ENCODE measurements around the gene MRPL16.
"Not testable (repeated sequence)": the region's sequence is repeated elsewhere in the genome, so short reads cannot be mapped to it uniquely, and the experiment has no call there.

The MRPL16 gene

DNA sequence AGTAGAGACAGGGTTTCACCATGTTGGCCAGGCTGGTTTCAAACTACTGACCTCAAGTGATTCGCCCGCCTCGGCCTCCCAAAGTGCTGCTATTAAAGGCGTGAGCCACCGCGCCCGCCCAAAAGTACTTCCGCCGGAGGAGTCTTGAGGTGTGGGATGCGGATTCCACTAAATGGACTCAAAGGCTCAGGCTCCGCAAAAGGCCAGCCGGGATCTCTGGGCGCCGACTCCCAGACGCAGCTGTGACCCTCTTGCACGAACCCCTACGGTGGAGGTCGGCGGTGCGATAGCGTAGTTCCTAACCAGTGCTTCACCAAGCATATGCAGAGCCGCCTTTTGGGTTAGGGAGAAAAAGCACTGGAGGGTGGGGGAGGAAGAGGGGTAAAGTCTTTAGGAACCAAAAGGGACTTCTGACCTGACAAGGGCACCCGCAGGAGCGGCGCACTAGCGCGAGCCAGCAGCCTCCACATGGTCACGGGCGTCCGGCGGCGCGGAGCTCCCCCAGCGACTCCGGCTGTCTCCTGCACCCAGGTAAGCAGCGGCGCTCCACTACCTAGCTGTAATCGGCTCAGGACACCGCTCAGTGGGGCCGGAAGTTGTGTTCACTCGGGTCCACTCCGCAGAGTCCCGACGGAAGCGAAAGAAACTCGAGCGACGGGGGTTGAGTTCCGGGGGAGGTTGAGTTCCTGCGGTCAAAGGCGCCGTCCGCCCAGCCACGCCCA lies at the start of gene MRPL16:
Gene MRPL16 (minus strand): TSS at position 590 of the 722 bp plus-strand sequence. CDS start 120 bp downstream, at position 470.
- peak; percentile 77 for DNase-seq (ENCODE audit: low read depth)

DNA sequence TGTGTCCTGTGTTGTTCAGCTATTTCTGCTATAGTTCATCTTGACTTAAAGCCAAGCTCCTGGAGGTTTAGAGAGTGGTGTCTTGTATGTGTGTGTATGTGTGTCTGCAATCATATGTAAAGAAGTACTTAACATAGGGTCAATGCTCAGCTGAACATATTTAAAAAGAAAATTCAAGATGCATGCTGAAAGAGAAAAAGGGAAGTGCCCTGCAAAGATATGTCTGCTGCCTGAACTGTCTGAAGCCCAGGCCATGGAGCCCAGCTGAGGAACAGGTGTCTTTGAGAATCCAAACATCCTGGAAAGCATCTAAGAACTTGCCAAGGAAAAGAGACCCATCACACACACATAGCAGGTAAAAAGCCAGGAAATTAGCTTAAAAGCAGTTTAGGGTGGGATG lies 49.1 kb upstream of the MRPL16 start:
- no peak for DNase-seq (ENCODE audit: low read depth)

DNA sequence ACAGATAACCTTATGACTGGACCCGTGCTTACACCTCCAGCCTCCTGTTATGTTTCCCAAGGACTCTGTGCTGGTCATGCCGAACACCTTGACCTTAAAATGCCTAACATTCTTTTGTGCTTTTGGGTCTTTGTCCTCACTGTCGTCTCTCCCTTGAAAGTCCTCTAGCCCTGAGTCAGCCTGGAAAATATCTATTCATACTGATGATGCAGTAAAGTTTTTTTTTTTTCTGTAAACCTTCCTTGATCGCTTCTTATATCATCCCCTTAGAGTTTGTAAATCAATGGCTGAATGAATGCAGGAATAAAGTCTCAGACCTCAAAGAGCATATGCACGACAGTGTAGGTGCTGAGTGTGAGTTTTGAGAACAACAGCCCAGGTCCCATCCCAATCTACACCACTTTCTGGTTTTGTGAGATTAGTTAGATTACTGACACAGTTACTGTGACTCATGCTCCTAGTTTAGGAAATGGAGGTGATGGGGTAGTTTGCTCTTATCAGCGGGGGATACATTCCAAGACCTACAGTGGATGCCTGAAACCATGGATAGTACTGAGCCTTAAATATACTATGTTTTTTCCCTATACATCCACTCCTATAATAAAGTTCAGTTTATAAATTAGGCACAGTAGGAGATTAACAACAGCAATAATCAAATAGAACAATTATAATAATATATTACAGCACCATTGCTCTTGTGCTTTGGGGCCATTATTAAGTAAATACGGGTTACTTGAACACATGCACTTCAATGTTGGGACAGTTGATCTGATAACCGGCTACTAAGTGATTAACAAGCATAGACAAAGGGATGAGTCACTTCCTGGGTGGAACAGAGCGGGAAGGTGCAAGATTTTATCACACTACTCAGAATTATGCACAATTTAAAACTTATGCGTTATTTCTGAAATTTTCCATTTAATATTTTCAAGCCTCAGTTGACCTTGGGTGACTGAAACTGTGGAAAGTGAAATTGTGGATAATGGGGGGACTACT lies 47.2 kb upstream of the MRPL16 start:
- DNase-seq (ENCODE audit: low read depth), result peak; percentile 4

DNA sequence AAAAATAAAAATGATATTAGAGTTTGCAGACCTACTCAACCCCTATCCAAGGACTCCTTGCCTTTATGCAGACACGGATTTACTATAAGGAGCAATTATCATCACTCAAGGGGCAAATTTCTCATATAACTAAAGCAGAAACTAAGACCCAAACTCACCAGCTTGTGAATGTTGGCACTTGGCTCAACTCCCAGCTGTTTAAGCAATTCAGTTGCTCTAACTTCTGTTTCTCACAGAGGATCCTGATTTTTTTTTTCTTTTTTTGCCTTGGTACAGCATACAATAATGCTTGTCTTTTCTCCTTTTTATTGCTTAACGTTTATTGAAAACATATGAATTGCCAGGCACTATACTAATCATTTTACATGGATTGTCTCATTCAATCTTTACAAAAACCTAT lies 44.3 kb upstream of the MRPL16 start:
- no peak for DNase-seq (ENCODE audit: low read depth)

DNA sequence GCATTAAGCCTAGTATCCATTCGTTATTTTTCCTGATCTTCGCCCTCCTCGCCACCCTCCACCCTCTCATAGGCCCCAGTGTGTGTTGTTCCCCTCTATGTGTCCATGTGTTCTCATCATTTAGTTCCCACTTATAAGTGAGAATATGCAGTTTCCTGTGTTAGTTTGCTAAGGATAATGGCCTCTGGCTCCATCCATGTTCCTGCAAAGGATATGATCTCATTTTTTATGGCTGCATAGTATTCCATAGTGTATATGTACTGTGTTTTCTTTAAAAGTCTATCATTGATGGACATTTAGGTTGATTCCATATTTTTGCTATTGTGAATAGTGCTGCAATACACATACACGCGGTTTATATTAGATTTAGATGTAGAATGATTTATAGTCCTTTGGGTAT lies 40.8 kb upstream of the MRPL16 start:
- DNase-seq (ENCODE audit: low read depth), result not testable (repeated sequence)

DNA sequence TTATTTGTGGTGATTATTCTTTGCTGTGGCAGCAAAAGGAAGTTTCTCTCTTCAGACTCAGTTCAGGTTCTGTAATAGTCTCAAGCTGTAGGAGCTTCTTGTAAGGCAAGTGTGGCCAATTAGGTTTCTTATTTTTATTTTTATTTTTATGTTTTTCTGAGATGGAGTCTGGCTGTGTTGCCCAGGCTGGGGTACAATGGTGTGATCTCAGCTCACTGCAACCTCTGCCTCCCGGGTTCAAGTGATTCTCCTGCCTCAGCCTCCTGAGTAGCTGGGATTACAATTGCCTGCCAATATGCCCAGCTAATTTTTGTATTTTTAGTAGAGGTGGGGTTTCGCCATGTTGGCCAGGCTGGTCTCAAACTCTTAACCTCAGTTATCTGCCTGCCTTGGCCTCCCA lies 39.0 kb upstream of the MRPL16 start:
- not testable (repeated sequence) for DNase-seq (ENCODE audit: low read depth)

DNA sequence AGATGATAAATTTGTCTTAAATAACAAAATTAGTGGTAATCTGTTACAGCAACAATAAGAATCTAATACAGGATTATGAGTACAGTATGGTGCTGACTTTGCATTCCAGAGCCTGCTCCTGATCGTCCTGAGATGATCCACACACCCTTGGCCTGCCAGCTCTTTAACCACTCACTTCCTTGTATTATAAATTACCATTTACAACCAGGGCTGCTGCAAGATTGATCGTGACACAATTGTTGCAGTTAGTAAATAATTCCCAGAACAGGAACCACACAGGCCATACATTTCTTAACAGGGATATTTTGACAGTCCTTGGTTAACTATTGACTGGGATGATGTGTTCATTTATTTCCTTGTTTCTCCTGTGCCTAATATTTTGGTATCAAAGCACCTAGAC lies 38.6 kb upstream of the MRPL16 start:
- no peak for DNase-seq (ENCODE audit: low read depth)

DNA sequence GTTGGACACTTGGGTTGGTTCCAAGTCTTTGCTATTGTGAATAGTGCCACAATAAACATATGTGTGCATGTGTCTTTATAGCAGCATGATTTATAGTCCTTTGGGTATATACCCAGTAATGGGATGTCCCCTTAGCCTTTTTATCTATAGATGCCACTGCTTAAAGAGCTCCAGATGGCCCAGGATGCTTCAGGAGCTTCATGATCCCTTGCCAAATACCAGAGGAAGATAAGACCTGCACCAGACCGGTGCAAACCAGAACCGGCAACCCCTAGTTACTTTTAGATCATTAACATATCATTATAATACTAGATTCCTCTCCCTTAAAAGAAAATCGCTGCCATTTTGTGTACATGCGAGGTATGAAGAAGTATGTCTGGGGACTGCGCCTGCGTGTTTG lies 37.9 kb upstream of the MRPL16 start:
- DNase-seq (ENCODE audit: low read depth), result not testable (repeated sequence)

DNA sequence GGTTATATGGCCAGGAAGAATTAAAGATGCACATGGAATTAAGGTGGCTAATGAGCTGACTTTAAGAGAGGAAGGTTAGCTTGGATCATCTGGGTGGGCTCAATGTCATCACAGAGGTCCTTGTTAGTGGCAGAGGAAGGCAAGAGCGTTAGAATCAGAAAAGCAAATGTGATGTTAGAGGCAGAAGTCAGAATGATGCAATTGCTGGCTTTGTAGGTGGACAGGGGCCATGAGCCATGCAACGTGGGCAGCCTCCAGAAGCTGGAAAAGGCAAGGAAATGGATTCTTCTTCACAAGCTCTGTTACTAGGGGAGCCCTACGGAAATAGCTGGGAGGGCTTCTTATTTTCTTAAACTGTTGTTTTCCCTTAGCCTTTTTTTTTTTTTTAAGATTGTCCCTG lies 37.0 kb upstream of the MRPL16 start:
- DNase-seq (ENCODE audit: low read depth), result no peak

DNA sequence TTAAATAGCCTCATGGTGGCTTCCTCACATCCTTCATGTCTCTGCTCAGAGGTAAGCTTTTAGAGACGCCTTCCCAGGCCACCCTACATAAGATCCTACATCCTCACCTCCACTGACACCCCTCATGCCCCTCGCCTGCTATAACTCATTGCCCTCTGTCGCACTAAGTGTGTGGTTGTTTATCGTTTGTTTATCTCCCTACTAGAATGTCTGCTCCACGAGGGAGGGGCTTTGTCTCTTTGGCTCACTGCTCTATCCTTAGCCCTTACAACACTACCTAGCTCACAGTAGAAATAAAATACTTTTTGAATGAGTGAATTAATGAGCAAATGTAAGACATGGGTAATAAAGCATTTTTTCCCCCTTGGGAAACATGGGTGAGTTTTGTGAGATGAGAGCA lies 36.0 kb upstream of the MRPL16 start:
- DNase-seq (ENCODE audit: low read depth), result no peak

DNA sequence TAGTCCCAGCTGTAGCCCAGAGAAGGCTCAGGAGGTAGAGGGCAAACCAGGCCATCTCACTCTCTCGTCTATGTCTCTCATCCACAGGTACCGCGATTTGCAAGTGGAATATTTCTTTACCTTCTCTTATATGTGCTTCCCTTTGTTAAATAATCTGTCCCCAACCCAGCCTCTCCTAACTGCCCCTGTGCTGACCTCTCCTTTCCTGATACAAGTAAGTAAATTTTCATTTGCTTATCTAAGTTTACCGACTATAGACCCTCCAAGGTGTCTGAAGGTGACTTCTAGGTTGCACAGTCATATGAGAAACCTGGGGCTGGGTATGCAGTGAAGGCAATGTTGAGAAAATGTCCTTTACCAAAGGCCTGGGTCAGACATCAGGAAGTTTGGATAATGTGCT lies 34.8 kb upstream of the MRPL16 start, which contains the start of gene CBLIF:
Gene CBLIF (minus strand): TSS at position 101 of the 400 bp plus-strand sequence. CDS start 46 bp downstream, at position 55.
- no peak for DNase-seq (ENCODE audit: low read depth)

DNA sequence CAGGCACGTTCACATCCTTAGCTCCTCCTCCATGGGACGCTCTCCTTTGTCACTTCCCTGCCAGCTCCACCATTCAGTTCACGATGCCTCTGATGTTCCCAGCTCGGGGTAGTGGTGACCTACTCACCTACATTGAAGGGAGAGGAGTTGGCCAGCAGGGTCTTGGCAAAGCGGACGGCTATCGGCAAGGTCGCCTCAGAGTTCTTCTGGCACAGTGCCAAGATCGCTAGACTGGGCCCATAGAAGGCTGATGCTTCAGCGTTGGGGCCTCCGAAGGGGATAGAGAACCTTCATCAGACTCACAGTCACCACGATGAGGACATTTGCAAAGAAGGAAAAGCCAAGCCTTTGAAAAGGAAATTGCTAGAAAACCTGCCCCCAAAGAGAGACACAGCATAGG lies 31.7 kb upstream of the MRPL16 start:
- DNase-seq (ENCODE audit: low read depth), result no peak

DNA sequence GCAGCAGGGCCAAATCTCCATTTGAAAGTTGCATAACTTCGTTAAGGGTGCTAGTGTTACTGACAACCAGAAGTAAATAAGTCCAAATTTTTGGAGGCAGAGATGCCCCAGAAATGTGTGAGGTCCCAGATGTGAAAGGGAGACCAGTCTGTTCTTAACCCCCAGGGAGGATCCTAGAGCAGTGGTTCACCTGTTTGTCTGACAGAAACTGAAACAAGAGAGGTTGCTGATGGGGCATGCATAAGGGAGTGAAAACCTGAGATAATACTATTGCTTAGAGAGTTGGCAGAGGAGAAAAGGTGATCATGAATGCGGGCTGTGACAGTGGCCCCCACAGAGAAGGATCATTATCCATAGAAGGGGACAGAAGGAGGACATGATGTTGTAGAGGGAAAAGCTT lies 30.9 kb upstream of the MRPL16 start:
- DNase-seq (ENCODE audit: low read depth), result no peak

DNA sequence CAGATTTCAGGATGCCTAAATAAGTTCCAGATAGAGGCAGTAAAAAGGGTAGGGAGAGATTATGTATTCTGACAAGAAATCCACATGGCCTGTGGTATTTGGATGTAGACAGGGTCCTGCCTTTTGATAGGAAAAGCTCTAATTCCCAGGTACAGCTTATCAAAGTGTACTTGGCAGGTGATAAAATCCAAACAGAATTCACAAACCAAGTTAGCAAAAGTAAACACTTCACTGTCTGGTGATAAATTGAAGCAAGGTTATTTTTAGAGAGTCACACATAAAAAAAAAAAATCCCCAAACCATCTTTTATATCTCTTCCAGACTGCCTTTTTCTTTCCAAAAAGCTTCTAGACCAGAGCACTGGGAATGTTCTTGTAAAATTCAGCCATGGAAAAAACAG lies 29.0 kb upstream of the MRPL16 start:
- DNase-seq (ENCODE audit: low read depth), result no peak

DNA sequence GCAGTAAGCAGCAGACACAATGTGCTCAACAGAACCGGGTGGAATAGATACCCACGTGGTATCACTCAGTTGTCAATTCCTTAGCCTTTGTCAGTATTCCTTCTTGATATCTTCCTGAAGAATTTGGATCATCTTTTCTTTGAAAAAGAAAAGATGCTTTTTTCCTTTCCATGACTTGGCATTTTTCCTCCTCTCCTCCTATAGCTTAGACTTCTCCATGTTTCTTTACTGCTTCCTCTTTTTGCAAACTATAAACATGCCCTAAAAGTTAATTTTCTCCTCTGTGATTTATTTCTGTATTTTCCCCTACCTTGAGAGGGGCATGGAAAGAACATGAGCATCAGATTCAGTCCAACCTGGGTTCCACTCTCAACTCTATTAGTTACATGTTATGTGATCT lies 23.0 kb upstream of the MRPL16 start:
- DNase-seq (ENCODE audit: low read depth), result no peak

DNA sequence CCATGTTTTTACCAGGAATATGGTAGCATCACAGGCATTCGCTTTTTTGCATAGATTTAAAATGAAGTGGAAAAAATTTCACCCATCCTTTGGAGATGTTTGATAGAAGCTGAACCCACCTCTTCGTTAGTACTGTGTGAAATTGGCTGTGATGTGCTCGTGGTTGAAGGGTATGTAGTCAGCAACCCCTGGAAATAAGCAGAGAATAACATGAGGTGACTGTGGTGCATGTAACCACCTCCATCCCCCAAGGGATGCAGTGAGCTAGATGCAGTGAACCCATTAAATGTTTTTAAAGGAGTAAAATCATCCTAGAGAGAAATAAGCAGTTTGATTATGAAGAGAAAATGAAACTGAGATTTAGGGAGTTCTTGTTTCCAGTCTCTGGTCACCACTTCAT lies 18.8 kb upstream of the MRPL16 start:
- DNase-seq (ENCODE audit: low read depth), result no peak

DNA sequence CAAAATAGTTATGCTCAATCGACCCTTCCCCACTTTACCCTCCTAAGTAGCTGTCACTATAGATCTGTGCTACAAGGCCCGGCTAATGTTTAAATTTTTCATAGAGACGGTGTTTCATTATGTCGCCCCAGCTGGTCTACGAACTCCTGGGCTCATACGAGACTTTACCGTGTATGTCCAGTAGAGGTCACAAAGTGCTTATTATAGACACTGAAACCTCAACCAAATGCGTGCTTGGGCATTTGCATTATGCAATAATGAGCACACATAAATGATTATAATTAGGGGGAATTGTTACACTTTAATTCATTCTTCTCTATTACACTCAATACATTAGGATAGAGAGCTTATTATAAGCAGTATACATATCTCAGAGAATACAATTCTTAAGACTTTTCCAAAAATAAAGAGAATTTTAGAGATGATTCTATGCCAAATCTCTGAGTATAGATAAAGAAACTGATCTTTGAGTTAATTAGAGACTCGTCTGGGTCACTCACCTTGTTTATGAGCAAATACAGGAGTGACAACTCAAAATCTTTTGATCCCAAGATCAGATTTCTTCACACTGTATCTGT lies 12.5 kb upstream of the MRPL16 start:
- no peak for DNase-seq (ENCODE audit: low read depth)

DNA sequence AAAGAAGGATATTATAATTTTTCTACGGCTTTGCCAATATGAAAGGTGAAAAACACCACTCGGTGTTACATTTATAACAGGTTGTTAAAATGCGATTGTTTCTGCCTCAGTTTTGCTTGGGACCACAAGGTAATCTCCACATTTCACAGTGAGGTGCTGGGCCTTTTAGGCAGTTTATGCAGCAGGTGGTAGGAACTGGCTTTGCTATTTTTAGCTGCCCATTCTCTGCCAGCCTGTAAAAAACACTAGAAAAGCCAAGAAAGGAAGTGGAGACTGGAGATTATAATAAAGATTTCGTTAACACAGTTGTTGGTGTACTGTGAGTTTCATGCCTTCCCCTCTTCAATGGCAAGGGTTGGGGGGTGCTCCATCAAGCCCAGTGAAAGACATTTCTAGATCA lies 8.0 kb upstream of the MRPL16 start:
- no peak for DNase-seq (ENCODE audit: low read depth)

DNA sequence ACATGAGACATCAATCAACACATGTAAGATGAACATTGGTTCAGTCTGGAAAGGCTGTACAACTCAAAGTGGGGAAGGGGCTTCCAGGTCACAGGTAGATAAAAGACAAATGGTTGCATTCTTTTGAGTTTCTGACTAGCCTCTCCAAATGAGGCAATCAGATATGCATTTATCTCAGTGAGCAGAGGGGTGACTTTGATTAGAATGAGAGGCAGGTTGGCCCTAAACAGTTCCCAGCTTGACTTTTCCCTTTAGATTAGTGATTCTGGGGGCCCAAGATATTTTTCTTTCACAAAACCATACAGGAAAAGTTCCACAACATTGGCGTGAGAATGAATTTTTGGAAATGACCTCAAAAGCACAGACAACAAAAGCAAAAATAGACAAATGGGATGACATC lies 5.9 kb upstream of the MRPL16 start:
- DNase-seq (ENCODE audit: low read depth), result not testable (repeated sequence)

DNA sequence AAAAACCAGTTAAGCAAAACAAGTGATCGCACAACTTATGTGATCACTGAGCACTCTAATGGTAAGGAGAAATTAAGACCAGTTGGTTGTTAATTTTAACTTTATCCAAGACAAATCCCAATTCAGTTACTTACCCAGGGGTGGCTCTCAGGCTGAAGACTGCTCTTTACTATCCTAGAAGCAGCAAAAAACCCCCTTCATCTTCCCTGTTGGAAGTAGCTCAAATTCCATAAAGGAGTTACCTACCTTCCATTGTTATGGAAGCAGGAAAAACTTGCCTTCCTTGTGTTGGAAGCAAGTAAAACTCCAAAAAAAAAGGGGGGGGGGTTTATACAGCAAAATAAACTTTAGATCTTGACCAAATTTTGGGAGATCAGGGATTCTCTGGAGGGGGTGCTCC lies 5.2 kb upstream of the MRPL16 start:
- DNase-seq (ENCODE audit: low read depth), result no peak

DNA sequence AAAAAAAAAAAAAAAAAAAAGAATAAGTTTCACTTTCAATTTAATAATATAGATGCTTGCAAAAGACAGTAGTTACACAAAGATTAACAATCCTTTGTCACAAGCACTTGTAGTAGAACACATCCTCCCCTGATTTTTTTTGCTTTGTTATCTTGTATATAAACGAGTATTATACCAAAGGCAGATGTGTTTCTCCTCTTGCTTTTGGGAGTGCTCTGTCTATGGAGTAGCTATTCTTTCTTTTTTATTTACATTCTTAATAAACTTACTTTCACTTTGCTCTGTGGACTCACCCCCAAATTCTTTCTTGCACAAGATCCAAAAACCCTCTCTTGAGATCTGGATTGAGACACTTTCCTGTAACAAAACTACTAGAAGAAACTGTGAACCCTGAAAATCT lies 3.4 kb upstream of the MRPL16 start:
- DNase-seq (ENCODE audit: low read depth), result no peak

DNA sequence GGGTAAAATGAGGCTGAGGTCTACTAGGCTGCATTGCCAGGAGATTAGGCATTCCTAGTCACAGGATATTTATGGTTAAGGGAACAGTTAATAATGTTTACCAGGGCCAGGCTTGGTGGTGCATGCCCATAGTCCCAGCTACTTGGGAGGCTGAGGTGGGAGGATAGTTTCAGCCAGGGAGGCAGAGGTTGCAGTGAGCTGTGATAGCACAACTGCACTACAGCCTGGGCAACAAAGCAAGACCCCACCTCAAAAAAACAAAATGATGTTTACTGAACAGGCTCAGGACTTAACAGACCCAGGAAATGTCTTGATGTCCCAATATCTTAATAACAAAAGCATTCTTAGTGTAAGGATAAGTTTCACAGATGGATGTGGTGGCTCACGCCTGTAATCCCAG lies 2.8 kb upstream of the MRPL16 start:
- DNase-seq (ENCODE audit: low read depth), result no peak

DNA sequence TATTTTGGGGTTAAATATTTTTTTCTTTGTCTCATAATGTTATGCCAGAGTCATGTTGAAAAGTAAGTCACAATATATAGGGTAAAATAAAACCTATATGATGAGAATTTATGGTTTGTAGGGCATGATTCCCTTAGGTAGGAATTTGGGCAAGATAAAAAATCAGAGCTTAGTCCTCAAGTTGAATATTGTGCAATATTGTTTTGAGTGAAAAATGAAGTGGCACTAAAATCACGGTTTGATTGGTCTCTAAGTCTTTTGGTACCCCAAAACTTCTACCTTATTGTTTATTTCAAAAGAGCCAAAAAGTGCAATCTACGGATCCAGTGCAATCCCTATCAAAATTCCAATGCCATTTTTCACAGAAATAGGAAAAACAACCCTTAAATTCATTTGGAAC lies 1.6 kb upstream of the MRPL16 start:
- no peak for DNase-seq (ENCODE audit: low read depth)

Data from stimulated activated CD8-positive, alpha-beta memory T cell treated with anti-CD3 and anti-CD28 coated beads, Interleukin-7, amount 100 ng/mL, for 24 hours (primary cell).